HG03066 (cell line): Measurements from ENCODE around the gene NECAB2.
"Not testable (repeated sequence)": the region's sequence is repeated elsewhere in the genome, so short reads cannot be mapped to it uniquely, and the experiment has no call there.

Source experiments
- ATAC-seq: cut with Tn5 transposase; IDR thresholded peaks from one replicate; pipeline ENCODE4 v1.9.1; 2021; ENCODE audit warnings: low read depth; ENCODE audit not compliant: unreplicated experiment

The NECAB2 gene

GRCh38 chr16:83935858-83936255 is 32.2 kb upstream of the NECAB2 start:
- no peak for ATAC-seq

GRCh38 chr16:83936581-83937165 is 31.4 kb upstream of the NECAB2 start:
- ATAC-seq, result no peak

- ATAC-seq, result no peak
Measured at GRCh38 chr16:83937267-83937666, 30.8 kb upstream of the NECAB2 start.

GRCh38 chr16:83937922-83938885 is 29.8 kb upstream of the NECAB2 start:
- no peak for ATAC-seq

- ATAC-seq, result no peak
Measured at GRCh38 chr16:83939266-83939855, 28.7 kb upstream of the NECAB2 start.

- ATAC-seq, result no peak
Measured at GRCh38 chr16:83940119-83940518, 27.9 kb upstream of the NECAB2 start.

GRCh38 chr16:83940630-83941378 is 27.2 kb upstream of the NECAB2 start:
- ATAC-seq, result no peak

- not testable (repeated sequence) for ATAC-seq
Measured at GRCh38 chr16:83941546-83941945, 26.5 kb upstream of the NECAB2 start.

- no peak for ATAC-seq
Measured at GRCh38 chr16:83942074-83942473, 26.0 kb upstream of the NECAB2 start.

- no peak for ATAC-seq
Measured at GRCh38 chr16:83942815-83943515, 25.1 kb upstream of the NECAB2 start.

- ATAC-seq, result no peak
Measured at GRCh38 chr16:83943516-83944050, 24.5 kb upstream of the NECAB2 start.

- ATAC-seq, result no peak
Measured at GRCh38 chr16:83945587-83945986, 22.5 kb upstream of the NECAB2 start.

- ATAC-seq, result no peak
Measured at GRCh38 chr16:83946154-83946780, 21.8 kb upstream of the NECAB2 start.

- ATAC-seq, result no peak
Measured at GRCh38 chr16:83946781-83947566, 21.1 kb upstream of the NECAB2 start.

GRCh38 chr16:83947642-83948234 is 20.3 kb upstream of the NECAB2 start:
- no peak for ATAC-seq

- ATAC-seq, result no peak
Measured at GRCh38 chr16:83948914-83949723, 18.9 kb upstream of the NECAB2 start.

GRCh38 chr16:83949724-83950001 is 18.4 kb upstream of the NECAB2 start:
- no peak for ATAC-seq
